HepG2 (cell line): ENCODE results near the gene NDE1. TPM values are rescaled to one million over a fixed set of nuclear protein-coding genes. Genes with fewer than 3 reads are reported as not detected.
A peak's percentile ranks its signal among the peaks of the same experiment; 100 is the strongest.

ENCODE experiments used
- ATF2 ChIP-seq: sonication (generic); formaldehyde crosslinking; IDR thresholded peaks from 2 replicates; pipeline ENCODE4 v1.4.0; 2020; ENCODE audit warnings: missing genetic modification reagents
- ATF7 ChIP-seq, 2 experiments: fragments of 450-650 bp in 1 of 2; sonication (generic) in 1 of 2; formaldehyde crosslinking in 1 of 2; IDR thresholded peaks; 2 replicates each; pipeline versions ENCODE4 v1.4.0 to v1.6.1; 2016 to 2020; ENCODE audit warnings: antibody characterized with exemption in 1 of 2, mild to moderate bottlenecking in 1 of 2, missing genetic modification reagents in 1 of 2
- CEBPZ ChIP-seq: IDR thresholded peaks from 2 replicates; pipeline ENCODE4 v1.6.1; 2012; ENCODE audit warnings: low read length, improper control_type of control experiment
- KLF13 ChIP-seq: sonication (generic); formaldehyde crosslinking; IDR thresholded peaks from 2 replicates; pipeline ENCODE4 v1.4.0; 2020; ENCODE audit warnings: mild to moderate bottlenecking, missing genetic modification reagents
- KMT2A ChIP-seq: sonication (generic); formaldehyde crosslinking; IDR thresholded peaks from 2 replicates; pipeline ENCODE4 v1.4.0; 2020; ENCODE audit warnings: missing genetic modification reagents
- MBD4 ChIP-seq: IDR thresholded peaks from 2 replicates; pipeline ENCODE4 v1.6.1; 2012; ENCODE audit warnings: low read length, inconsistent platforms, borderline replicate concordance
- MIXL1 ChIP-seq: IDR thresholded peaks from 2 replicates; pipeline ENCODE4 v1.6.1; 2016
- NCOA2 ChIP-seq: sonication (generic); formaldehyde crosslinking; IDR thresholded peaks from 2 replicates; pipeline ENCODE4 v1.8.0; 2022; ENCODE audit warnings: inconsistent platforms
- PAXIP1 ChIP-seq: sonication (generic); formaldehyde crosslinking; conservative IDR thresholded peaks from 2 replicates; pipeline ENCODE4 v1.4.0; 2020; ENCODE audit warnings: mild to moderate bottlenecking, missing genetic modification reagents, moderate library complexity
- PHF5A ChIP-seq: IDR thresholded peaks from one replicate; pipeline ENCODE4 v1.6.1; 2018; ENCODE audit warnings: low read depth, missing genetic modification reagents; ENCODE audit not compliant: unreplicated experiment
- RXRA ChIP-seq: sonication (generic); formaldehyde crosslinking; IDR thresholded peaks from 2 replicates; pipeline ENCODE4 v1.5.1; 2020; ENCODE audit warnings: missing genetic modification reagents
- SOX6 ChIP-seq, 2 experiments: fragments of 450-650 bp in 1 of 2; sonication (generic) in 1 of 2; formaldehyde crosslinking in 1 of 2; IDR thresholded peaks; 2 replicates each; pipeline versions ENCODE4 v1.4.0 to v1.6.1; 2017 to 2020; ENCODE audit warnings: antibody characterized with exemption in 1 of 2, mild to moderate bottlenecking in 1 of 2, missing genetic modification reagents in 1 of 2
- TARDBP ChIP-seq: sonication (generic); formaldehyde crosslinking; IDR thresholded peaks from 2 replicates; pipeline ENCODE4 v1.8.0; 2022; ENCODE audit warnings: mild to moderate bottlenecking, missing genetic modification reagents
- THAP11 ChIP-seq: IDR thresholded peaks from 2 replicates; pipeline ENCODE4 v1.6.1; 2016; ENCODE audit warnings: missing biosample characterization, missing genetic modification reagents
- ZNF121 ChIP-seq: sonication (generic); formaldehyde crosslinking; IDR thresholded peaks from 2 replicates; pipeline ENCODE4 v1.5.0; 2020; ENCODE audit warnings: mild to moderate bottlenecking, missing genetic modification reagents
- ZNF317 ChIP-seq: sonication (generic); formaldehyde crosslinking; IDR thresholded peaks from 2 replicates; pipeline ENCODE4 v1.5.0; 2020; ENCODE audit warnings: mild to moderate bottlenecking, missing genetic modification reagents
- ZNF331 ChIP-seq: sonication (generic); formaldehyde crosslinking; IDR thresholded peaks from 2 replicates; pipeline ENCODE4 v1.4.0; 2020; ENCODE audit warnings: missing genetic modification reagents
- ZNF577 ChIP-seq: sonication (generic); formaldehyde crosslinking; IDR thresholded peaks from 2 replicates; pipeline ENCODE4 v1.4.0; 2020; ENCODE audit warnings: mild to moderate bottlenecking, low read depth, missing genetic modification reagents, borderline replicate concordance
- ZNF644 ChIP-seq: IDR thresholded peaks from 2 replicates; pipeline ENCODE4 v1.6.1; 2016; ENCODE audit warnings: low read depth
- ZNF709 ChIP-seq: sonication (generic); formaldehyde crosslinking; IDR thresholded peaks from 2 replicates; pipeline ENCODE4 v1.5.0; 2020; ENCODE audit warnings: mild to moderate bottlenecking, missing genetic modification reagents
- polyA plus RNA-seq, 8 experiments: library from polyadenylated mRNA; depleted of rRNA in 3 of 8; stranded (reverse) in 7 of 8; unstranded in 1 of 8; fragments of >200 nt; fragmentation: Illumina TruSeq in 4 of 8; extraction: Trizol in 4 of 8; gene quantifications; 2 replicates each; pipeline versions ENCODE4 v1.2.1 to v1.2.3, GENCODE V29; 2011 to 2016; ENCODE audit warnings: low read depth in 4 of 8, missing spikeins in 1 of 8, mixed read lengths in 1 of 8; ENCODE audit not compliant: insufficient read depth in 1 of 8
- total RNA-seq, 5 experiments: library from RNA; depleted of rRNA; stranded (reverse); fragments of >200 nt; fragmentation: Illumina TruSeq; extraction: Trizol; gene quantifications; 2 replicates each; pipeline ENCODE4 v1.2.3, GENCODE V29; 2016; ENCODE audit warnings: low read depth in 1 of 5
- TF ChIP-seq, protein P1 (sequence below): sonication (generic); formaldehyde crosslinking; conservative IDR thresholded peaks from 2 replicates; pipeline ENCODE4 v1.8.0; 2022; ENCODE audit warnings: missing genetic modification reagents

The NDE1 gene
- total and polyA plus RNA-seq, 2 of the 13 experiments (the other 11 are each of a cell fraction or from before 2014, with no cell fraction given), result 40.9 to 72.5 TPM

DNA sequence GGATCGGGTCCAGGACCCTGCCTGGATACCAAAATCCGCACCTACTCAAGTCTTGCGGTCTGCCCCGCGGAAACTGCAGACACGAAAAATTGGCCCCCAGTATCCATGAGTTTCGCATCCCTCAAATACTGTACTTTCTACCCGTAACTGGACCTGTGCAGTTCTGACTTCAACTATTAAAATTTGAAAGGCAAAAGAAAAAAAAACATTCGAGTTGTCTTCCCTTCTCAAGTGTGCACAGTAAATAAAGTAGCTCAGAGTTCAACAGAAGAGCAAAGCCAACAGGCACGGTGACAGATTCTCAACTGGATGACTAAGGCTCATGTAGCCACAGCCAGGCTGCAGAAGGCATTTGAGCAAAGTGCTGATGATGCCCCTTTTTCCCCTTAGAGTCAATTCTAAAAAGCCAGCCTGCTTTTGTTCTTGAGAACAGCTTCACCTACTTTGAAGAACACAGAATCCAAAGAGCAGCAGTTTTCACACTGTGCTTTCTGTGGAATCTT lies 39.6 kb upstream of the NDE1 start (continued):
- no peak for TF ChIP-seq CEBPZ
- peak; percentile 36; the same call in 1 of the 2 replicates for TF ChIP-seq ZNF331 (CRISPR knock-in tag)
- peak; percentile 56 for TF ChIP-seq TARDBP (CRISPR knock-in tag)
- TF ChIP-seq ZNF317, result 0 out of 2 replicates have a peak, but pooled peaks have one; percentile 11
- peak; percentile 54 for TF ChIP-seq PHF5A (CRISPR knock-in tag)
- peak; percentile 72 for TF ChIP-seq ZNF121
- TF ChIP-seq ZNF577 (CRISPR knock-in tag), result no peak
- TF ChIP-seq MBD4, result peak; percentile 85; the same call in 1 of the 2 replicates
- TF ChIP-seq KMT2A (CRISPR knock-in tag), result 0 out of 2 replicates have a peak, but pooled peaks have one; percentile 48
- peak; percentile 82 for TF ChIP-seq MIXL1
- peak; percentile 66 for TF ChIP-seq THAP11 (CRISPR knock-in tag)
- TF ChIP-seq ATF2 (CRISPR knock-in tag), result peak; percentile 60; the same call in 1 of the 2 replicates
- TF ChIP-seq PAXIP1, result peak; percentile 96
- TF ChIP-seq RXRA (CRISPR knock-in tag), result peak; percentile 73; the same call in 1 of the 2 replicates
- TF ChIP-seq ZNF709 (CRISPR knock-in tag), result no peak
- peak; percentile 82 for TF ChIP-seq ZNF644 (CRISPR knock-in tag)
- TF ChIP-seq, protein P1, sequence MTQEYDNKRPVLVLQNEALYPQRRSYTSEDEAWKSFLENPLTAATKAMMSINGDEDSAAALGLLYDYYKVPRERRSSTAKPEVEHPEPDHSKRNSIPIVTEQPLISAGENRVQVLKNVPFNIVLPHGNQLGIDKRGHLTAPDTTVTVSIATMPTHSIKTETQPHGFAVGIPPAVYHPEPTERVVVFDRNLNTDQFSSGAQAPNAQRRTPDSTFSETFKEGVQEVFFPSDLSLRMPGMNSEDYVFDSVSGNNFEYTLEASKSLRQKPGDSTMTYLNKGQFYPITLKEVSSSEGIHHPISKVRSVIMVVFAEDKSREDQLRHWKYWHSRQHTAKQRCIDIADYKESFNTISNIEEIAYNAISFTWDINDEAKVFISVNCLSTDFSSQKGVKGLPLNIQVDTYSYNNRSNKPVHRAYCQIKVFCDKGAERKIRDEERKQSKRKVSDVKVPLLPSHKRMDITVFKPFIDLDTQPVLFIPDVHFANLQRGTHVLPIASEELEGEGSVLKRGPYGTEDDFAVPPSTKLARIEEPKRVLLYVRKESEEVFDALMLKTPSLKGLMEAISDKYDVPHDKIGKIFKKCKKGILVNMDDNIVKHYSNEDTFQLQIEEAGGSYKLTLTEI (CRISPR knock-in tag), result no peak
- TF ChIP-seq ATF7 (IDR thresholded peaks at IDR 0.05), result no peak
- peak; percentile 44; the same call in 1 of the 2 replicates for TF ChIP-seq ATF7 (CRISPR knock-in tag; IDR thresholded peaks at IDR 0.05)
- peak; percentile 49; the same call in 1 of the 2 replicates for TF ChIP-seq NCOA2
- TF ChIP-seq SOX6 (IDR thresholded peaks at IDR 0.05), result no peak
- peak; percentile 69 for TF ChIP-seq SOX6 (CRISPR knock-in tag; IDR thresholded peaks at IDR 0.05)
- TF ChIP-seq KLF13 (CRISPR knock-in tag), result no peak
